Naive thymus-derived CD8-positive, alpha-beta T cell (primary cell): ENCODE measurements around the gene STT3B. TPM values are rescaled to one million over a fixed set of nuclear protein-coding genes. Genes with fewer than 3 reads are reported as not detected.

ENCODE experiments used
- ATAC-seq, 2 donors: fragments of 150-1000 bp; cut with Tn5 transposase in 1 of 2; sonication (Bioruptor Pico), chemical (Tn5 transposase) in 1 of 2; 1 replicate in 1 of 2; 2 replicates in 1 of 2; pipeline ENCODE4 v1.10.0; 2021; ENCODE audit warnings: mild to moderate bottlenecking in 2 of 2, moderate library complexity in 2 of 2
- POLR2A ChIA-PET: fragments of 350-600 bp; sonication (Branson Sonifier 250); formaldehyde crosslinking; loops from one replicate; lab custom pipeline; 2021; ENCODE audit warnings: antibody characterized with exemption; lab: Charles Lee
- DNase-seq, 10 donors: peaks; one replicate each; pipeline versions ENCODE4 v3.0.0 to v3.0.0-alpha.2; 2020 to 2022
- H3K27ac Mint-ChIP-seq, 10 donors: one replicate each; pipeline ENCODE4 v1.8.0; 2020 to 2022; ENCODE audit warnings: mild to moderate bottlenecking in 10 of 10, mixed read lengths in 10 of 10, moderate library complexity in 4 of 10, inconsistent platforms in 1 of 10
- H3K27me3 Mint-ChIP-seq, 5 donors: one replicate each; pipeline ENCODE4 v1.8.0; 2021 to 2022; ENCODE audit warnings: mixed read lengths in 5 of 5
- H3K36me3 Mint-ChIP-seq, 3 donors: one replicate each; pipeline ENCODE4 v1.8.0; 2020 to 2022; ENCODE audit warnings: mixed read lengths in 3 of 3, mild to moderate bottlenecking in 2 of 3, inconsistent platforms in 1 of 3
- H3K4me1 Mint-ChIP-seq, 4 donors: one replicate each; pipeline ENCODE4 v1.8.0; 2021 to 2022; ENCODE audit warnings: mixed read lengths in 4 of 4
- H3K4me3 Mint-ChIP-seq, 10 donors: one replicate each; pipeline ENCODE4 v1.8.0; 2020 to 2022; ENCODE audit warnings: mild to moderate bottlenecking in 10 of 10, mixed read lengths in 10 of 10, moderate library complexity in 6 of 10, inconsistent platforms in 1 of 10
- H3K9me3 Mint-ChIP-seq, 9 donors: one replicate each; pipeline ENCODE4 v1.8.0; 2020 to 2022; ENCODE audit warnings: mixed read lengths in 9 of 9, mild to moderate bottlenecking in 3 of 9, inconsistent platforms in 1 of 9, moderate library complexity in 1 of 9
- polyA plus RNA-seq, 3 donors: library from polyadenylated mRNA; unstranded; fragments of 300-500 nt; fragmentation: Illumina TruSeq; gene quantifications; one replicate each; pipeline ENCODE4 v1.2.3, GENCODE V29; 2021
- total RNA-seq, 8 experiments: library from RNA in 2 of 8; stranded (reverse) in 2 of 8; gene quantifications; one replicate each; pipeline ENCODE4 v1.2.3 and lab custom pipeline; 2021 to 2026

The STT3B gene
- total and polyA plus RNA-seq, 5 experiments from 2014 or later, result 85.1 to 108 (median 103) TPM

DNA sequence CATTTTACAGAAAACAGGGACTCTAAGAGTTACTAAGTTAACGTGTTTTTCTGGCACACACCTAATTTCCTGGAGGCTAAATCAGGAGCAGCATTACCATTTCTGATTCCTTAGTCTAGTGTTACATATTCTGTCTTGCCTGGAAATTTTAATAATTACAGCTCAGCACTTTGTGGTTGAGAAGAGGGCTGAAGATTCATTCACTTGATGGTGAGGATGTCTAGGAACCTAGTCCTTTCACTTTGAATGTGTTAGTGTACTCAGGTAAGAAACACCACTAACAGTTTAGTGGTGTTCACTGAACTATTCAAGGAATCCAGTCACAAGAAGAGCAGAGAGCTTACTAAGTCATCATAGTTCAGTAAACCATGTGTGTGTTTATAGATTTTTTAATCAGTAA is 102.8 kb downstream of the STT3B start:
- ATAC-seq (peak; percentile 20 to 33), DNase-seq (no peak)
- H3K27ac Mint-ChIP-seq, result peak overlapping the region; percentile 34 to 96 (median 83)
- peaks cover 1 to 53% (median 28%) of the 10 kb centered on the region in 3 donors for H3K36me3 Mint-ChIP-seq
- peak overlapping the region in 7 of 10 donors; percentile 7 to 66 (median 43) for H3K4me3 Mint-ChIP-seq
- peaks cover 12 to 52% (median 47%) of the 10 kb centered on the region in 4 donors for H3K4me1 Mint-ChIP-seq
- no peaks in the 10 kb centered on the region for H3K9me3 Mint-ChIP-seq
- POLR2A ChIA-PET, result interaction anchor here (3.4 kb wide), 1 partner anchor 103 kb away, joined by 11 read pairs; the partner anchor contains the start of gene STT3B
- no peaks in the 10 kb centered on the region for H3K27me3 Mint-ChIP-seq

DNA sequence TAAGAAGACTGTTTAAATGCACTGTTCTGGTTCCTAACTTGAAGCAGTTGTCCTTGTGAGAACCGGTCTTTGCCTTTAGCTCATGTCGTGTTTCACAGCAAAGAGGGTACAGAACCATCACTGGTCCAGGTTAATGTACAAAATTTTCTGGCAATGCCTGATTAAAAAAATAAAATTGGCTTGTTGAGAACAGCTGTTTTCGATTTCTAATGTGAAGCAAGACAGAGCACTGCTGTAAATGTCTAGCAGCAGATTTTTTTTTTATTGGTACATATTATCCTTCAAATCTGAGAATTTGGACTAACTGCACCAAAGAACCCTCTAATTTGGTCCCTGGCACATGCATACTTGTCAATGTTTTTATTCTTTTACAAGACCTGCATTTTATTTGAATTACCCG is 103.3 kb downstream of the STT3B start:
- peaks cover 12 to 52% (median 47%) of the 10 kb centered on the region in 4 donors for H3K4me1 Mint-ChIP-seq
- POLR2A ChIA-PET, result interaction anchor here (0.6 to 3.4 kb wide), 2 partner anchors 16 to 103 kb away, joined by 3 to 11 read pairs; partner anchors contain the start of gene STT3B
- peaks cover 0 to 48% (median 23%) of the 10 kb centered on the region in 3 donors for H3K36me3 Mint-ChIP-seq
- H3K9me3 Mint-ChIP-seq, result no peaks in the 10 kb centered on the region
- peak overlapping the region; percentile 34 to 96 (median 83) for H3K27ac Mint-ChIP-seq
- ATAC-seq (no peak), DNase-seq (no peak)
- peak overlapping the region in 7 of 10 donors; percentile 7 to 66 (median 43) for H3K4me3 Mint-ChIP-seq
- no peaks in the 10 kb centered on the region for H3K27me3 Mint-ChIP-seq

DNA sequence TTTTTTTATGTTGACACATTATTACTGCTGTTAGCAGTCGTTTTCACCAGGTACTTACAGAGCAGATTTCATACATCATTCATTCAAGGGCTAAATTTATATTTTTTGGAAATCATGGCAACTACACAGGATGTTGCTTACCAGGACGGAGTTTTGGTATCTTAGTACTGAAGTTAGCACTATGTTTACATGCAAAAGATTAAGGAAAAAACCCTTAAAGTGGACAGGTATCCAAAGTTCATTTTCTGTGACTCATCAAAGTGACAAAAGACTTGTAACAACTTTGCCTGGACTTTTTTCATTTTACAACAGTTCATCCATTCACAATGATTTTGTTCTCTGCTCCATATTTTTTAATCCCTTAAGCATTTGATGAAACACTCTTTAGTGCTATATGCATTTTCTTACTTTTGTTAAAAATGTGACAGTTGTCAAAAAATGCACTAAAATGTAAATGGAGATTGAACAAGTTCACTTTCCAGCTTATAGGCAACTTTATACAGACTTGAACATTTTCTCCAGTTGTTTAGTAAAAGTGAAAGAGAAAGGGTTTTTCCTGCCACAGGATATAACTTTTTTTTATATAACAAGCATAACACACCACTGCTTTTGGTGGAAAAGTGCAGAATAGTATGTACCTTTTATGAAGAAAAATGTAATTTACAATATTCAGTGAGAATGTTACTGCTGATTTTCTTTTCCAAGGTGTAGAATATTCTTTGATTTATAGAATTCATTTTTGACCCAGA is 104.1 kb downstream of the STT3B start:
- H3K27ac Mint-ChIP-seq, result peak overlapping the region; percentile 34 to 96 (median 84)
- no peaks in the 10 kb centered on the region for H3K27me3 Mint-ChIP-seq
- H3K36me3 Mint-ChIP-seq, result peaks cover 0 to 40% (median 18%) of the 10 kb centered on the region in 3 donors
- H3K4me1 Mint-ChIP-seq, result peaks cover 12 to 52% (median 46%) of the 10 kb centered on the region in 4 donors
- peak overlapping the region; percentile 36 to 77 (median 62) for H3K4me3 Mint-ChIP-seq
- POLR2A ChIA-PET, result interaction anchor here (0.5 to 3.4 kb wide), 2 partner anchors 56 to 104 kb away, joined by 3 to 11 read pairs; partner anchors contain the start of gene STT3B
- no peaks in the 10 kb centered on the region for H3K9me3 Mint-ChIP-seq
- peak; percentile 57 to 61 for ATAC-seq
- peak in 3 of 10 donors; percentile 13 to 26 (median 16) for DNase-seq

DNA sequence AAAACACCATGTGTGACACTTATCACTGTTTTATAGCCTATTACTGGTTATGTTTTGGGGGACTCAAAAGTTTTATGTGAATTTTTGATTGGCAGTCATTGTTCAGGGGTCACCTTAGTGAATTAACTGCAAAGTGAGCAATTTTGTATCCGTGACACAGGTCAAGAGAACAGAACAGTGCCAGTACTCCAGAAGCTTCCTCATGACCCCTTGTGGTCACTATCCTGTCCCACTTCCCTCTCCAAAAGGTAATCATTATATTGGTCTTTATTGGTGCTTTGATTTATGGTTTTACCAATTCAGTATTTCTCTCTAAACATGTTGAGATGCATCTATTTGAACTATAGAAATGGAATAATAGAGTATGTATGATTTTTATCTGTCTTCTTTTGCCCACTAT is 107.1 kb downstream of the STT3B start:
- POLR2A ChIA-PET, result interaction anchor here (1.1 kb wide), 1 partner anchor 8 kb away, joined by 3 read pairs; no protein-coding TSS in a partner anchor
- H3K9me3 Mint-ChIP-seq, result no peaks in the 10 kb centered on the region
- ATAC-seq, result no peak
- no peak overlapping the region for H3K27ac Mint-ChIP-seq
- no peak overlapping the region for H3K4me3 Mint-ChIP-seq
- peaks cover 12 to 38% (median 33%) of the 10 kb centered on the region in 4 donors for H3K4me1 Mint-ChIP-seq
- H3K36me3 Mint-ChIP-seq, result peaks cover 0 to 23% (median 9%) of the 10 kb centered on the region in 3 donors
- no peaks in the 10 kb centered on the region for H3K27me3 Mint-ChIP-seq
- DNase-seq, result no peak

DNA sequence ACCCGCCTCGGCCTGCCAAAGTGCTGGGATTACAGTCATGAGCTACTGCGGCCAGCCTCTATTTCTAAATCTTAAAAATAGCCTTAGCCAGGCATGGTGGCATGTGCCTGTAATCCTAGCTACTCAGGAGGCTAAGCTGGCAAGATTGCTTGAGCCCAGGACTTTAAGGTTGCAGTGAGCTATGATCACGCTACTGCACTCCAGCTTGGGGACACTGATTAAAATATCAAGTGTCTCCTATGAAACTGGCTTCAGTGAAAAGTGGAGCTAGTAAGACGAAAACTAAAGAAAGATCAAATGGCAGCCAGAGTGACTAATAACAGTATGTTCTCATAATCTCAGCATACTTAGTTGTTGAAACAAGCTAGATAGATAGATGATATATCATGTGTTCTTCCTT is 112.5 kb downstream of the STT3B start:
- Mint-ChIP-seq H3K9me3 (peaks cover 0 to 38% (median 26%) of the 10 kb centered on the region in 9 donors), H3K27me3 (no peaks in the 10 kb centered on the region), H3K4me1 (peaks cover 2 to 6% (median 3%) of the 10 kb centered on the region in 4 donors), H3K4me3 (no peak overlapping the region), H3K27ac (no peak overlapping the region), H3K36me3 (peaks cover 17 to 44% (median 27%) of the 10 kb centered on the region in 3 donors)
- DNase-seq (no peak), ATAC-seq (no peak)
- POLR2A ChIA-PET, result no interaction called here

DNA sequence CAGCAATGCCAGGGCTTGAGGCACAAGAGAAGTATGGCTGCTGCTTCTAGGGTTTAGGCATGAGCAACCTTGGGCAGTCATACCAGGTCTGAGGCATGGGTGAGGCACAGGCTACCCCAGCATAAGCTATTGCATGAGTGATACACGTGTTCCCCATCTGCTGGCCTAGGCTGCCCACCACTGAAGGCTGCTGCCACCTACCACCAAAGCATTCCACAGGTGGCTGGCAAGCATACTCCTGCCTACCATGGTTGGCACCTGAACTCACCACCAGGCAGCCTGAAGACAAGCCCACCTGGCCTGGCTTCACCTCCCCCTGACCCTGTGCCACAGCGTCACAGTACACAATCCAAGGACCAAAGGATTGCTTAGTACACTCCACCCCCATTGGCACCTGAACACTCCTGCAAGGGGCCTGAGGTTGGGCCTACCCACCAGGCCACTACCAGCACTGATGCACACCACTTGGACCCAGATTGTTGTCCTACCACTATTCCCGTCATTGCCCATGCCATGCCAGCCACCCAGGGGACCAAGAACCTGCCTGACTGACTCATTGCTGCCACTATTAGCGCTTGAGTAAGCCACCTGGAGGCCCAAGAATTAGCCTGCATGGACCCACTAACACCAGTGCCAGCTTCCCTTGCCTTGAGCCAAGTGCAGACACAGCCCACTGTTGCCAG is 115.7 kb downstream of the STT3B start:
- POLR2A ChIA-PET, result interaction anchor here (0.5 to 0.9 kb wide), 4 partner anchors 9 to 1709 kb away, joined by 3 to 5 read pairs (median 3); no protein-coding TSS in a partner anchor
- H3K36me3 Mint-ChIP-seq, result peaks cover 17 to 52% (median 47%) of the 10 kb centered on the region in 3 donors
- peak overlapping the region in 1 of 10 donors; percentile 39 for H3K4me3 Mint-ChIP-seq
- H3K27ac Mint-ChIP-seq, result peak overlapping the region in 1 of 10 donors; percentile 59
- no peak for ATAC-seq
- peaks cover 22 to 70% (median 51%) of the 10 kb centered on the region in 9 donors for H3K9me3 Mint-ChIP-seq
- no peaks in the 10 kb centered on the region for H3K27me3 Mint-ChIP-seq
- H3K4me1 Mint-ChIP-seq, result peaks cover 0 to 4% (median 3%) of the 10 kb centered on the region in 4 donors
- DNase-seq, result no peak

DNA sequence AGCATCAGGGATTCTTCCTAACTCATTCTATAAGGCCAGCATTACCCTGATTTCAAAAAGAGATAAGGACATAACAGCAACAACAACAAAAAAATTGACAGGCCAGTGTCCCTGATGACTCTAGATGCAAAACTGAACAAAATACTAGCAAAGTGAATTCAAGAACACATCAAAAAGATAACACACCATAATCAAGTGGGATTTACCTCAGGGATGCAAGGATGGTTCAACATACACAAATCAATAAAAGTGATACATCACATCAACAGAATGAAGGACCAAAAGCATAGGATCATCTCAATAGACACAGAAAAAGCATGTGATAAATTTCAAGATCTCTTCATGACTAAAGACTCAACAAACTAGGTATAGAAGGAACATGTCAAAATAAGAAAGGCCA is 119.6 kb downstream of the STT3B start:
- H3K36me3 Mint-ChIP-seq, result peaks cover 6 to 76% (median 51%) of the 10 kb centered on the region in 3 donors
- DNase-seq (no peak), ATAC-seq (no peak)
- H3K27me3 Mint-ChIP-seq, result no peaks in the 10 kb centered on the region
- peaks cover 38 to 96% (median 79%) of the 10 kb centered on the region in 9 donors for H3K9me3 Mint-ChIP-seq
- H3K4me3 Mint-ChIP-seq, result no peak overlapping the region
- no peaks in the 10 kb centered on the region for H3K4me1 Mint-ChIP-seq
- POLR2A ChIA-PET, result no interaction called here
- H3K27ac Mint-ChIP-seq, result no peak overlapping the region

DNA sequence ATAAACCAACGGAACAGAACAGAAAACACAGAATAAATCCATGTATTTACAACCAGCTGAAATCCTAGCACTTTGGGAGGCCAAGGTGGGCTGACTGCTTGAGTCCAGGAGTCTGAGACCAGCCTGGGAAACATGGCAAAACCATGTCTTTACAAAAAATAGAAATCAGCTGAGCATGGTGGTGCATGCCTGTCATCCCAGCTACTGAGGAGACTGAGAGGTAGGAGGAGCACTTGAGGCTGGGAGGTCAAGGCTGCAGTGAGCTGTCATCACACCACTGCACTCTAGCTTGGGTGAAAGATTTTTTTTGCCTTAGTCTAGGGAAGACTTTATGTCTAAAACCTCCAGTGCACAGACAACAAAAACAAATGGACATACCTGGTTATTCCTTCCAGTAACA is 120.7 kb downstream of the STT3B start:
- POLR2A ChIA-PET, result no interaction called here
- no peaks in the 10 kb centered on the region for H3K27me3 Mint-ChIP-seq
- ATAC-seq, result no peak

DNA sequence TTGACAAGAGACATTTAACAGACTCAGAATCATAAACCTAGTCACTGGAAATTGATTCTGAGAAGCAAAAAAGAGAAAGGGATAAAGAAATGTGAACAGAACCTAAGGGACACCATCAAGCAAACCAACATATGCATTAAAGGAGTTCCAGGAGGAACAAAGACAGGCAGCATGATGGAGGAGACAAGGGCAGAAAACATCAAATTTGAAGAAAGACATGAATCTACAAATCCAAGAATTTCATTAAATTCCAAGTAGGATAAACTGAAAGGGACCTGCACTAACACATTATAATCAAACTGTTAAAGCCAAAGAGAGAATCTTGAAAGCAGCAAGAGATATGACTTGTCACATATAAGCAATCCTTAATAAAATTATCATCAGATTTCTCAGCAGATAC is 122.3 kb downstream of the STT3B start:
- POLR2A ChIA-PET, result no interaction called here
- no peak for DNase-seq
- no peaks in the 10 kb centered on the region for H3K27me3 Mint-ChIP-seq
- no peak for ATAC-seq
- peaks cover 36 to 100% (median 76%) of the 10 kb centered on the region in 9 donors for H3K9me3 Mint-ChIP-seq
- no peak overlapping the region for H3K4me3 Mint-ChIP-seq
- H3K36me3 Mint-ChIP-seq, result peaks cover 0 to 73% (median 32%) of the 10 kb centered on the region in 3 donors
- no peaks in the 10 kb centered on the region for H3K4me1 Mint-ChIP-seq
- peak overlapping the region in 1 of 10 donors; percentile 49 for H3K27ac Mint-ChIP-seq

More for the DNA sequence above, 120.7 kb downstream of the STT3B start:
- Mint-ChIP-seq H3K27ac (no peak overlapping the region), H3K4me1 (no peaks in the 10 kb centered on the region), H3K36me3 (peaks cover 0 to 81% (median 40%) of the 10 kb centered on the region in 3 donors), H3K4me3 (no peak overlapping the region), H3K9me3 (peaks cover 41 to 100% (median 86%) of the 10 kb centered on the region in 9 donors)
- DNase-seq, result no peak

DNA sequence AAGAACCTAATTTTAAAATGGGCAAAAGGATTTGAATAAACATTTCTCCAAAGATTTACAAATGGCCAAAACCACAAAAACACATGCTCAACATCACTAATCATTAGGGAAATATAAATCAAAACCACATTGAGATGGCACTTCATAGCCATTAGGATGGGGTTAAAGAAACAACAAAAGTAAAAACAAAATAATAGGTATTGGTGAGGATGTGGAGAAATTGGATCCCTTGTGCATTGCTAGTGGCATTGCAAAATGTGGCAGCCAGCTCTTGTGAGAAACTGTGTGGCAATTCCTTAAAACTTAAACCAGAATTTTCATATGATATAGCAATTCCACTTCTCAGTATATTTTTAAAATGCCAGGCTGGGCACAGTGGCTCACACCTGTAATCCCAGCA is 126.5 kb downstream of the STT3B start:
- Mint-ChIP-seq H3K36me3 (peaks cover 0 to 50% (median 16%) of the 10 kb centered on the region in 3 donors), H3K4me1 (no peaks in the 10 kb centered on the region)
- no peak for DNase-seq

DNA sequence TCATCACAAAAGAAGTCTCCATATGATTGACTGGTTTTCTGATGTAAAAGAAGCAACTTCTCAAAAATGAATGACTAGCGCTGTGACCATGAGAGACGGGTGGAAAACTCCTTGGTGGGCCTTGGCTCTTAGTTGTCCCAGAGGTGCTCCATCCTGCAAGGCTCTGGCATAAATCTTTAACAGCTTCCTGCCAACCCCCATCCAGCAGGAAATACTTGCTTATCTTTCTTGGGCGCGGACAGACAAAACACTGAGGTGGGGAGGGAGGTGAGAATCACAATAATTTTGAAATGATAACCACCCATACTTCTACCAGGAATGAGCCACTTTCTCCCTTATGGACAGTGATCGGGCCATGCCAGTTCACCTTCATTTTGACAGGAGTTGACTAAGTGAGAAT is 128.6 kb downstream of the STT3B start:
- Mint-ChIP-seq H3K4me3 (no peak overlapping the region), H3K9me3 (peaks cover 7 to 53% (median 30%) of the 10 kb centered on the region in 9 donors), H3K4me1 (no peaks in the 10 kb centered on the region), H3K27me3 (peaks cover 0 to 2% (median 0%) of the 10 kb centered on the region in 5 donors), H3K36me3 (peaks cover 0 to 32% (median 5%) of the 10 kb centered on the region in 3 donors), H3K27ac (no peak overlapping the region)
- DNase-seq (no peak), ATAC-seq (no peak)
- POLR2A ChIA-PET, result no interaction called here

More for the DNA sequence above, 126.5 kb downstream of the STT3B start:
- no peak for ATAC-seq
- H3K27me3 Mint-ChIP-seq, result no peaks in the 10 kb centered on the region
- H3K9me3 Mint-ChIP-seq, result peaks cover 18 to 74% (median 45%) of the 10 kb centered on the region in 9 donors
- H3K4me3 Mint-ChIP-seq, result no peak overlapping the region
- H3K27ac Mint-ChIP-seq, result no peak overlapping the region
- POLR2A ChIA-PET, result no interaction called here

DNA sequence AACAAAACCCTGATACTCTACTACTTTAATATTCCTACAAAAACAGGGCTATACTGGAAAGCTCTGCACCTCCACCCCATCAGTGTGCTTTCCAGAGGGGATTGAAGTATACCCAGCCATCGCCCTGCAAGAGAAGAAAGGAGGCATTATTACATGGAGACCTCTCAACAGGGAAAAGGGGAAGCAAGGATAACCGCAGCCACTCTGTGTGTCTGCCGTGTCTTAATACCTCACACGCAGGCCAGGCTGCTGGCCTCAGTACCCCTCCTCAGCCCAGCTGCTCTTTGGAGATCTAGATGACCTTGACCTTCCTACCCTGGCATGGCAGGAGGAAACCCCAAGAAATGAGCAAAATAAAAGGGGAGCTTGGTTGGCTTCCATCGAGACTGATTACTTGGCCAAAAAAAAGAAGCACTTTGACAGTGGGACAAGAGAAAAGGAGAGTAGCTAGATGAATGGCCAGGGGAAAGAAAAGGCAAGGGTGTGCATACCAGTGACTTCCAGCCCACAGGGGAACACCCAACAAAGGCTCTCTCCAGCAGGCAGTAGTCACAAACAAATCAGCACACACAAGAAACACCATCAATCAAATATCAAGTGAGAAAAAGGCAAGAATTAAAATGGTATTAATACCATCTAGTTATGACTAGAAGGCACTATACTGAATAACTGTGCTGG is 129.4 kb downstream of the STT3B start:
- no peak for ATAC-seq
- Mint-ChIP-seq H3K9me3 (peaks cover 2 to 45% (median 22%) of the 10 kb centered on the region in 9 donors), H3K27ac (peak overlapping the region in 1 of 10 donors; percentile 73), H3K4me1 (no peaks in the 10 kb centered on the region), H3K36me3 (peaks cover 0 to 23% (median 2%) of the 10 kb centered on the region in 3 donors), H3K4me3 (no peak overlapping the region), H3K27me3 (peaks cover 0 to 2% (median 0%) of the 10 kb centered on the region in 5 donors)
- POLR2A ChIA-PET, result no interaction called here
- DNase-seq, result no peak
